MM.1S (cell line): Measurements from ENCODE around the gene GRIK4.

ENCODE experiments used
- CTCF ChIP-seq: fragments of 300-600 bp; sonication (generic); IDR thresholded peaks from 2 replicates; pipeline ENCODE4 v1.5.1; 2016; ENCODE audit warnings: antibody characterized with exemption, low read length, mixed read lengths
- EZH2 ChIP-seq: fragments of 300-600 bp; sonication (generic); optimal IDR thresholded peaks from 2 replicates; pipeline ENCODE3; 2017; ENCODE audit warnings: low read depth, mild to moderate bottlenecking, antibody characterized with exemption, low read length, mixed read lengths
- EZH2phosphoT487 ChIP-seq: fragments of 300-600 bp; sonication (generic); IDR thresholded peaks from 2 replicates; pipeline ENCODE4 v1.6.1; 2018; ENCODE audit warnings: antibody characterized with exemption, low read length

GRCh38 chr11:120547316-120547715 lies 35.8 kb downstream of the GRIK4 start:
- no peak for TF ChIP-seq CTCF
- TF ChIP-seq EZH2 = no peak
- TF ChIP-seq EZH2phosphoT487 = no peak
